Measurements from ENCODE around the gene PI4KA.

PI4KA gene

GRCh38 chr22:20742764-20743163 lies 115.8 kb downstream of the PI4KA start:
- no peaks in the 10 kb centered on the region for H3K79me2 ChIP-seq (ENCODE audit: low read length)
- no peak overlapping the region for H3K27ac ChIP-seq (ENCODE audit: low read length)
- no peak for TF ChIP-seq EZH2phosphoT487 (IDR thresholded peaks at IDR 0.05; ENCODE audit: low read depth)
- H3K36me3 ChIP-seq (replicated peaks; ENCODE audit: low read depth, low read length) = peaks cover 33% of the 10 kb centered on the region
- H4K20me1 ChIP-seq (ENCODE audit: insufficient read depth, low read length) = peaks cover 14% of the 10 kb centered on the region
- H3K4me3 ChIP-seq (ENCODE audit: low read length) = no peak overlapping the region
- no peak overlapping the region for H3K9ac ChIP-seq (ENCODE audit: low read length)
- no peaks in the 10 kb centered on the region for H3K27me3 ChIP-seq (ENCODE audit: low read depth, low read length)
- no peaks in the 10 kb centered on the region for H3K9me3 ChIP-seq (ENCODE audit: insufficient read depth, low read length)
- no peak overlapping the region for H2AFZ ChIP-seq (ENCODE audit: low read depth, low read length)
- H3K4me1 ChIP-seq (ENCODE audit: low read length) = 0 out of 2 replicates have a peak, but pooled peaks cover 5% of the 10 kb centered on the region
- H3K4me2 ChIP-seq (ENCODE audit: low read length) = no peak overlapping the region

GRCh38 chr22:20741634-20742581 lies 116.7 kb downstream of the PI4KA start:
- H3K9ac ChIP-seq (ENCODE audit: low read length) = no peak overlapping the region
- no peaks in the 10 kb centered on the region for H3K9me3 ChIP-seq (ENCODE audit: insufficient read depth, low read length)
- H3K36me3 ChIP-seq (replicated peaks; ENCODE audit: low read depth, low read length) = peaks cover 27% of the 10 kb centered on the region
- H4K20me1 ChIP-seq (ENCODE audit: insufficient read depth, low read length) = peaks cover 12% of the 10 kb centered on the region
- no peak overlapping the region for H3K4me2 ChIP-seq (ENCODE audit: low read length)
- no peaks in the 10 kb centered on the region for H3K79me2 ChIP-seq (ENCODE audit: low read length)
- no peak overlapping the region for H3K27ac ChIP-seq (ENCODE audit: low read length)
- no peaks in the 10 kb centered on the region for H3K27me3 ChIP-seq (ENCODE audit: low read depth, low read length)
- 0 out of 2 replicates have a peak, but pooled peaks cover 5% of the 10 kb centered on the region for H3K4me1 ChIP-seq (ENCODE audit: low read length)
- no peak overlapping the region for H2AFZ ChIP-seq (ENCODE audit: low read depth, low read length)
- H3K4me3 ChIP-seq (ENCODE audit: low read length) = no peak overlapping the region
- TF ChIP-seq CTCF (IDR thresholded peaks at IDR 0.05; ENCODE audit: low read depth, low read length) (peak; percentile 84), EZH2phosphoT487 (IDR thresholded peaks at IDR 0.05; ENCODE audit: low read depth) (no peak)

- H3K4me3 ChIP-seq (ENCODE audit: low read length) = no peak overlapping the region
- peaks cover 21% of the 10 kb centered on the region for H3K36me3 ChIP-seq (replicated peaks; ENCODE audit: low read depth, low read length)
Measured at GRCh38 chr22:20741008-20741633, 117.5 kb downstream of the PI4KA start.

More at GRCh38 chr22:20741008-20741633, 117.5 kb downstream of the PI4KA start:
- Histone ChIP-seq H3K4me2 (ENCODE audit: low read length) (no peak overlapping the region), H3K9ac (ENCODE audit: low read length) (no peak overlapping the region), H4K20me1 (ENCODE audit: insufficient read depth, low read length) (peaks cover 7% of the 10 kb centered on the region; the same call in 1 of the 2 replicates), H3K27me3 (ENCODE audit: low read depth, low read length) (no peaks in the 10 kb centered on the region), H3K9me3 (ENCODE audit: insufficient read depth, low read length) (no peaks in the 10 kb centered on the region), H3K4me1 (ENCODE audit: low read length) (0 out of 2 replicates have a peak, but pooled peaks cover 5% of the 10 kb centered on the region), H3K79me2 (ENCODE audit: low read length) (no peaks in the 10 kb centered on the region), H2AFZ (ENCODE audit: low read depth, low read length) (no peak overlapping the region), H3K27ac (ENCODE audit: low read length) (no peak overlapping the region)
- no peak for TF ChIP-seq CTCF (IDR thresholded peaks at IDR 0.05; ENCODE audit: low read depth, low read length)
- TF ChIP-seq EZH2phosphoT487 (IDR thresholded peaks at IDR 0.05; ENCODE audit: low read depth) = no peak
